Right lobe of liver (tissue), 4 donors: Measurements from ENCODE around the gene FAM13A.

ENCODE experiments used
- CTCF ChIP-seq, 4 donors: fragments of 200-600 bp in 3 of 4; fragments of 450-650 bp in 1 of 4; IDR thresholded peaks; one replicate each; pipeline versions ENCODE4 v1.5.1 to v1.8.0; 2016 to 2022; ENCODE audit warnings: antibody characterized with exemption in 4 of 4, mild to moderate bottlenecking in 2 of 4
- POLR2A ChIP-seq: fragments of 450-650 bp; IDR thresholded peaks from one replicate; pipeline ENCODE4 v1.6.1; 2017; ENCODE audit warnings: antibody characterized with exemption, mild to moderate bottlenecking
- donor health status: DM: no; HTN: no; CAD: no.
- donor health status: DM: no; HTN: no; CAD: no.
- donor health status: DM: no; HTN: yes; CAD: no.

DNA sequence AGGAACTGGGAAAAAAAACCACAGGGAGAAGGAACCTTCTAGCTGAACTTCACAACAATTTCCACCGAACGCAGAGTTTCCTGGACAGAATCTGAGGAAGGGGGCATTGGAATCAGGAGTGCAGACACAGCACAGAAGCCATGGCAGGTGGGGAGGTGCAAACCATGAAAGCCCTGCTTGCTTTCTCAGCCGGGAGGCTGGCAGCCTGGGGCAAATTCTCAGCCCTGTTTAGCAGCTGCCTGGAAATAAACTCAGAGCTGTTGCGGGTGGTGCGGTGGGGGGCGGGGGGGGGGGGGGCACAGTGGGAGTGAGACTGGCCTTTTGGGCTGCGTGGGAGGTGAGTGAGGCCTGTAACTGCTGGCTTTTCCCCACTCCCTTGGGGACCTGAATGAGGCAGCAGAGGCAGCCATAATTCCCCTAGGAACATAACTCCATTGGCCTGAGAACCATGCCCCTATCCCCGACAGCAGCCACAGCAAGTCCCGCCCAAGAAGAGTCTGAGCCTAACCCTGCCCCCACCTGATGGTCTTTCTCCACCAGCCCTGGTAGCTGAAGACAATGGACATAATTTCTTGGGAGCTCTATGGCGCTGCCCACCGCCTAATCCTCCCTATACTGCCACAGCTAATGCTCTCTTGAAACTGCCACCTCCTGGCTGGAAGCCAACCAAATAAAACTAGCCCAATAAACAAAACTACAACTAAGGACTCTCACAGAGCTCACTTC, 176.3 kb downstream of the FAM13A start:
- no peak for TF ChIP-seq CTCF (IDR thresholded peaks at IDR 0.05)
- no peak for TF ChIP-seq POLR2A
